GM19452 (cell line): ENCODE results near the gene PIP4P1.

Source experiments
- ATAC-seq: cut with Tn5 transposase; IDR thresholded peaks from one replicate; pipeline ENCODE4 v1.9.1; 2021; ENCODE audit not compliant: unreplicated experiment

The PIP4P1 gene

GRCh38 chr14:20438664-20439063, 22.6 kb downstream of the PIP4P1 start:
- no peak for ATAC-seq

- no peak for ATAC-seq
Observed at GRCh38 chr14:20436363-20436755, 24.9 kb downstream of the PIP4P1 start.

GRCh38 chr14:20435582-20436362, 25.5 kb downstream of the PIP4P1 start, which contains the start of gene KLHL33:
TSS of gene KLHL33 (minus strand) at chr14:20436166. CDS start at chr14:20435811, 355 bp downstream.
- no peak for ATAC-seq

- ATAC-seq, result no peak
Observed at GRCh38 chr14:20434701-20435581, 26.3 kb downstream of the PIP4P1 start.

- ATAC-seq, result no peak
Observed at GRCh38 chr14:20429801-20430669, 31.2 kb downstream of the PIP4P1 start.

GRCh38 chr14:20428802-20429201, 32.4 kb downstream of the PIP4P1 start:
- no peak for ATAC-seq

- ATAC-seq, result peak; percentile 34
Observed at GRCh38 chr14:20428010-20428365, 33.2 kb downstream of the PIP4P1 start.

GRCh38 chr14:20427231-20428009, 33.8 kb downstream of the PIP4P1 start:
- peak; percentile 83 for ATAC-seq

- ATAC-seq, result no peak
Observed at GRCh38 chr14:20424851-20425250, 36.4 kb downstream of the PIP4P1 start.

GRCh38 chr14:20422886-20423285, 38.3 kb downstream of the PIP4P1 start:
- ATAC-seq, result no peak

GRCh38 chr14:20421267-20421666, 40.0 kb downstream of the PIP4P1 start:
- ATAC-seq, result no peak

GRCh38 chr14:20419419-20419818, 41.8 kb downstream of the PIP4P1 start:
- ATAC-seq, result no peak

- no peak for ATAC-seq
Observed at GRCh38 chr14:20418501-20418909, 42.7 kb downstream of the PIP4P1 start.

- ATAC-seq, result no peak
Observed at GRCh38 chr14:20417250-20418186, 43.7 kb downstream of the PIP4P1 start.

- no peak for ATAC-seq
Observed at GRCh38 chr14:20416223-20416622, 45.0 kb downstream of the PIP4P1 start.

GRCh38 chr14:20415782-20416206, 45.4 kb downstream of the PIP4P1 start:
- no peak for ATAC-seq

GRCh38 chr14:20413744-20414082, 47.5 kb downstream of the PIP4P1 start:
- no peak for ATAC-seq

- ATAC-seq, result peak; percentile 64
Observed at GRCh38 chr14:20412876-20413743, 48.1 kb downstream of the PIP4P1 start, which contains the start of gene TEP1. TSS of gene TEP1 (minus strand) at chr14:20413501. CDS start at chr14:20408439, 5,062 bp downstream.
